ENCODE measurements around the gene SYCE3.
A peak's percentile ranks its signal among the peaks of the same experiment; 100 is the strongest.
"Not testable (repeated sequence)": the region's sequence is repeated elsewhere in the genome, so short reads cannot be mapped to it uniquely, and the experiment has no call there.

SYCE3 gene, protein sequence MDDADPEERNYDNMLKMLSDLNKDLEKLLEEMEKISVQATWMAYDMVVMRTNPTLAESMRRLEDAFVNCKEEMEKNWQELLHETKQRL

GRCh38 chr22:50562523-50563412, at the start of gene SYCE3:
SYCE3 (minus strand) TSS chr22:50562919; CDS start chr22:50556405, 6,514 bp downstream.
- peak; percentile 79 for DNase-seq (ENCODE audit: low read depth)

DNA sequence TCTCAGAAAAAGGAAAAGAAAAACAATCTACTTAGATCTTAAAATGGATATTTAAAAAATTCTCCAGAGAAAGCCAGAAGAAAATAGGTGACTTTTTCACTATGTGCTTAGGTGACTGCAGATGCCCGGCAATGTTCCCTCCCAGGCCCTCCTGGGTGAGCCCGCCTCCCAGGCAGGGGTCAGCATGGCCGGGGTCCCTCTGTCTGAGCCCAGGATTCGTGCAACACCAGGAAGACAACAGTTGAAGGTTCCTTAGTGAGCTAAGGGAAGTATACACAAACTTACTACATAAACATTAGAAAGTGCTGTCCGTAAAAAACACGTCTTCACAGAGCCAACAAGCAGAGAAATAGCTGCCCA, 49.4 kb upstream of the SYCE3 start:
- no peak for DNase-seq (ENCODE audit: low read depth)

- DNase-seq (ENCODE audit: low read depth): no peak
These were observed 48.8 kb upstream of the SYCE3 start for GRCh38 chr22:50611341-50612060.

DNA sequence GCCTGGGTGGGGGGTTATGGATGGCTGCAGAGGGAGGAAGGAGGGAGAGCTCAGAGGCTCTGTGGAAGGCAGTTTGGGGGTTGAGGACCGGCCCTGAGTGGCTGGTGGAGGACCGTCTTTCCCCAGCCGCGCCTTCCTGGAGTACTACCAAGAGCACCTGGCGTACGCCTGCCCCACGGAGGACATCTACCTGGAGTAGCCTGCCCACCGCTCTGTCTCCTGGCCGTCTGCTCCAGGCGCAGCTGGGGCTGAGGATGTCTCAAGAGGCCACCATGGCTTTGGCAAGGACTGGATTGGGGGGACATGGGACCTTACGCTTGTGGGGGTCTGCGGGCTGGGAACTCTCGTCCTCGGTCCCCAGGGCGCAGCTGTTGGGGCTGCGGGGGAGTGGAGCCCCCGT, 47.9 kb upstream of the SYCE3 start:
- DNase-seq (ENCODE audit: low read depth): no peak

GRCh38 chr22:50610041-50610451, 47.3 kb upstream of the SYCE3 start:
- DNase-seq (ENCODE audit: low read depth): no peak

DNA sequence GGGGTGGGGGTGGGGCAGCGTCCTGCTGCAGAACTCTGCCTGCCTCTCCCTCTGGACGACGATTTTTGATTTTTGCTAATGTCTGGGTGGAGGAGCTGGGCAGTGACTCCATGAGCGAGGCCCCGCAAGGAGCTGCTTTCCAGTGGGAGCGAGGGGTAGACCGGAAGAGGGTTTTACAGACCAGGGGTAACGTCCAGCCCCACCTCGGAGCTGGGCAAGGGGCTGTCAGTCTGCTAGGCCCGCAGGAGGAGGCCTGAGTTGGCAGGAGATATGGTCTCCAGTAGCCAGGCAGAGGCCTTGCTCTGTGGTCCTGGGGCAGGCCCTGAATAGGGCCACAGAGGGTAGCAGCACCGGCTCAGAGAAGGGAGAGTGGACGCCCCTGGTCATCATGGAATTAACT, 46.9 kb upstream of the SYCE3 start:
- no peak for DNase-seq (ENCODE audit: low read depth)

DNA sequence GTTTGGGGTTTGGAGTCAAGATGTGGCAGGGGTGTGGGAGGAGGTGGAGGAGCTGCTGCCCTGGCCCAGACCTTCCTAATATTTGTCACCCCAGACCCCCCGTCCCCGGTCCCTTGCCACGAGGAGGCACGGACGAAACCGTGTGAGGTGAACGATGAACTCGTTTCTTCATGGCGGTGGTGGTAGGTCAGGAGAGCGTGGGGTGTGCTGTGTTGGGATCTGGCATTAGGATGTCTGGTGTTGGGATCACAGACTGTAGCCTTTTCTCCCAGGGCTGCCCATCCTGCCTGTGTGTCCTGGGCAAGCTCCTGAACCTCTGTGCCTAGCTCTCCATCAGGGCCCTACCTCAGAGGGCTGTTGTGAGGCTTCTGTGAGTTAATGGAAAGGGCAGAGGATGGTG, 46.3 kb upstream of the SYCE3 start:
- no peak for DNase-seq (ENCODE audit: low read depth)

DNA sequence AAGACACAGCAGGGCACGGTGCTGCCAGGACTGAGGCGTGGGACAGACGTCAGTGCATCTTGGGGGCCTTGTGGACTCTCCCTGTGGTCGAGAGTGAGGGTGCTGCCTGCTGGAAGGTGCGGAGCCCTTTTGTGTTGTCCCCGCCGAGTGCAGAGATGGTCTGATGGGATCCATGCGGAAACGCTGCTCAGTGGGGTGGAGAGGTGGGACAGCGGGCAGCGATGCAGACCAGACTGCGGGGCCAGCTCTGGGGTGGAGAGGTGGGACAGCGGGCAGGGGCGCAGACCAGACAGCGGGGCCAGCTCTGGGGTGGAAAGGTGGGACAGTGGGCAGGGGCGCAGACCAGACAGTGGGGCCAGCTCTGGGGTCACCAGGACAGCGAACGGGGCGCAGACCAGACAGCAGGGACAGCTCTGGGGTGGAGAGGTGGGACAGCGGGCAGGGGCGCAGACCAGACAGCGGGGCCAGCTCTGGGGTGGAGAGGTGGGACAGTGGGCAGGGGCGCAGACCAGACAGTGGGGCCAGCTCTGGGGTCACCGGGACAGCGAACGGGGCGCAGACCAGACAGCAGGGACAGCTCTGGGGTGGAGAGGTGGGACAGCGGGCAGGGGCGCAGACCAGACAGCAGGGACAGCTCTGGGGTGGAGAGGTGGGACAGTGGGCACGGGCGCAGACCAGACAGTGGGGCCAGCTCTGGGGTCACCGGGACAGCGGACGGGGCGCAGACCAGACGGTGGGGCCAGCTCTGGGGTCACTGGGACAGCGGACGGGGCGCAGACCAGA, 45.5 kb upstream of the SYCE3 start:
- not testable (repeated sequence) for DNase-seq (ENCODE audit: low read depth)

GRCh38 chr22:50607659-50608020, 44.9 kb upstream of the SYCE3 start:
- DNase-seq (ENCODE audit: low read depth): no peak

DNA sequence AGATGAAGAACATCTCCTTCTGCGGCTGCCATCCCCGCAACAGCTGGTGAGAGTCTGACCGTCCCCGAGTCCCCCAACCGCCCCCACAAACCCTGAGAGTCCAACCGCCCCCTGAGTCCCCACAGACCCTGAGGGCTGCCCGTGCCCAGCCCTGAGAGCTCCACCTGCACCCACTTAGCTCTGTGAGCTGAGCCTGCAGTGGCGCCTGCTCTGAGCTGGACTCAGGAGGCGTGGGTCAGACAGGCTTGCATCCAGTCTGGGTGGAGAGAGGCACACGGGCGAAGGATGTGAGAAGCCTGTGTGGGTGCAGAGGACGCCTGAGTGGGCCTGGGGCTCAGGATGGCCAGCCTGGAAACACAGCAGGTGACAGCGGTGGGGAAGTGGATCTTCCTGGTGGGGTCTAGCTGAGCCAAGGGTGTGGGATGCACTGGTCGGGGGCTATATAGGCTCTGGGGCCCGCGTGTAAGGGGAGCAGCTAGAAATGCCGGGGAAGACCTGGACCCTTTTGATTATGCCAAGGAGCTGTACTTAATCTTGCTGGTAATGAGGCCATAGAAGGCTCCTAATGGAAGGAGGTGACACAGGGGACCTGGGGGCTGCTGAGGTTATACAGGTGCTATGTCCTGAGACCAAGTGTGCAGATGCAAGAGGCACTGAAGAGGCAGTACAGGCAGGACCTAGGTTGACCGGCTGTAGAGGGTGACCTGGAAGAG, 44.4 kb upstream of the SYCE3 start:
- no peak for DNase-seq (ENCODE audit: low read depth)

DNA sequence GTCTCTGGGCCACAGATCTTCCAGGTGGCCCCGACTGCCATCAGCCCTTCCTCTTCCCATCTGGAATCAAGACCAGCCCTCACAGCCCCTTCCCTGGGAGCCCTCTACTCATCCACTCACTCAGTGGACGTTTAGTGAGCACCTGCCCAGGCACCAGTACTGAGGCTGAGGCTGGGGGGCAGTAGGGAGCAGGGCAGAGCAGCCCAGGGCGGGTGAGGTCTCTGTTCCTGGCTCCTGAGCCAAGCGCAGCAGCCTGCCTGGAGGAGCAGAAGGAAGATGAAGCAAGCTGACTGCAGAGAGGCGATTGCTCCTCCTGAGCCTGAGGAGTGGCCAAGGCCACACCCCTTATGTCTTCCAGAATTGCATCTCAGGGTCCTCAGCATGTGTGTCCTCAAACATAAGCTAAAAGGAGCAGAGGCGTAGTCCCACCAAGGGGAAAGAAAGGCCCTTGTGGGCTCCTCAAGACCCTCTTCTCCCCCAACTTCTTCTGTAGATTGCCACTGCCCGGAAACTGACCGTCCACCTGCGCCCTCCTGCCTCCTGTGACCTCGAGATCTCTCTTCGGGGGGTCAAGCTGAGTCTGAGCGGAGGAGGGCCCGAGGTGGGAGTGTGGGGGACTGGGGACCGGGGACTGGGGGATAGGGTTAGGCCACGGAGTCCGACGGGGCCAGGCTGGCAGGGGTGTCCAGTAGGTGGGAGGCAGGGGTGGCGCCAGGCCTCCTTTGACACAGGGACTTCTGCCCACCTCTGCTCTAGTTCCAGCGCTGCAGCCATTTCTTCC, 43.6 kb upstream of the SYCE3 start:
- DNase-seq (ENCODE audit: low read depth): no peak

DNA sequence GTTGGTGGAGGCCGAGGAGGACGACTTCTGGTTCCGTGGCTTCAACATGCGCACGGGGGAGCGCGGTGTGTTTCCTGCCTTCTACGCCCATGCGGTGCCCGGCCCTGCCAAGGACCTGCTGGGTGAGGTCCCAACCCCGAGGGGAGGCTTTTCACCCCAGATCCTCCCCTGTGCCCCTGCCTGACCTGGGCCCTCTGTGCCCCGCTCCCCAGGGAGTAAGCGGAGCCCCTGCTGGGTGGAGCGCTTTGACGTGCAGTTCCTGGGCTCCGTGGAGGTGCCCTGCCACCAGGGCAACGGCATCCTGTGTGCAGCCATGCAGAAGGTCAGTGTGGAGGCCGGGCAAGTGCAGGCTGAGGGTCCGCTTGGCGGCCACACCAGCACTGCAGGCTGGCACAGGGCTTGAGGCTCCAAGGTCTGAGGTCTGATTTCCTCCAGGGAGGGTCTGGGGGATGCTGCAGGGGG, 42.9 kb upstream of the SYCE3 start:
- no peak for DNase-seq (ENCODE audit: low read depth)

DNA sequence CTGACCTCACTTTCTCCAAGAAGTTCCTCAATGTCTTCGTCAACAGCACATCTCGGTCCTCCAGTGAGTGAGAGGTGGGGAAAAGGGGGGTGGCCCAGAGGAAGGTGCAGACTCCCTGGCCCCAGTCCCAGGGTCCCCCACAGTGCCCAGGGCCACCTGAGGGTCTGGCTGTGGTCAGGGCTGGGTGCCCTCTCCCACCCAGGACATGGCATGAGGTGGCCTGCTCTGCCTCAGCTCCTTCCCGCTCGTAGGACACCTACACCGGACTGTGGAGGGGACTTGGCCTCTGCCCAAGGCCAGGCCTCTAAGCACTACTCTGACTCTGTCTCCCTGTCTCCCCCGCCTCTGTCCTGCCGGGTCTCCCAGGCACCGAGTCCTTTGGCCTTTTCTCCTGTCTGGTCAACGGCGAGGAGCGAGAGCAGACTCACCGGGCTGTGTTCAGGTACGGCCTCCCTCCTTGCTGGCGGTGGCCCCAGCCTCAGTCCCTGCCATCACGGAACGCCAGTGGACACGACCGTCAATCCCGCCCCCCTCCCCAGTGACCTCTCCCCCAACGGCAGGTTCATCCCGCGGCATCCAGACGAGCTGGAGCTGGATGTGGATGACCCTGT, 42.4 kb upstream of the SYCE3 start:
- no peak for DNase-seq (ENCODE audit: low read depth)

- no peak for DNase-seq (ENCODE audit: low read depth)
These were observed 41.7 kb upstream of the SYCE3 start for GRCh38 chr22:50604256-50605001.

GRCh38 chr22:50603511-50604255, 41.0 kb upstream of the SYCE3 start:
- DNase-seq (ENCODE audit: low read depth): no peak

GRCh38 chr22:50602338-50602700, 39.6 kb upstream of the SYCE3 start:
- DNase-seq (ENCODE audit: low read depth): no peak

GRCh38 chr22:50601669-50602337, 39.1 kb upstream of the SYCE3 start:
- no peak for DNase-seq (ENCODE audit: low read depth)

- DNase-seq (ENCODE audit: low read depth): no peak
These were observed 38.4 kb upstream of the SYCE3 start for GRCh38 chr22:50600967-50601668.

Data from iris pigment epithelial cell (primary cell).